Colonic mucosa (tissue), 4 donors: ENCODE results near the gene SUGCT. TPM values are rescaled to one million over a fixed set of nuclear protein-coding genes. Genes with fewer than 3 reads are reported as not detected.

Experiments
- DNase-seq: peaks from one replicate; pipeline ENCODE4 v3.0.0-alpha.2; 2020
- H3K27ac ChIP-seq: fragments of 200-600 bp; one replicate; pipeline ENCODE4 v1.8.0; 2021
- H3K27me3 ChIP-seq: fragments of 200-600 bp; one replicate; pipeline ENCODE4 v1.8.0; 2021
- H3K36me3 ChIP-seq: fragments of 200-600 bp; one replicate; pipeline ENCODE4 v1.8.0; 2021
- H3K4me1 ChIP-seq: fragments of 200-600 bp; one replicate; pipeline ENCODE4 v1.8.0; 2021; ENCODE audit warnings: mild to moderate bottlenecking
- H3K4me3 ChIP-seq: fragments of 200-600 bp; one replicate; pipeline ENCODE4 v1.8.0; 2021
- H3K9ac ChIP-seq, 2 donors: one replicate each; pipeline ENCODE4 v1.7.0; 2013; ENCODE audit warnings: control low read depth in 2 of 2, low read depth in 2 of 2, low read length in 2 of 2
- H3K9me3 ChIP-seq: fragments of 200-600 bp; one replicate; pipeline ENCODE4 v1.8.0; 2021
- CTCF ChIP-seq: fragments of 200-600 bp; IDR thresholded peaks from one replicate; pipeline ENCODE4 v1.8.0; 2022; ENCODE audit warnings: antibody characterized with exemption, mild to moderate bottlenecking
- intact Hi-C: fragments of 100-400 bp; cut with DNase I; formaldehyde crosslinking; loops from one replicate; pipeline ENCODE4 v1.14.1; 2022
- total RNA-seq, 2 donors: library from RNA; stranded (reverse); fragmentation: NEBNext Ultra II Directional in 1 of 2; extraction: Animal tissue kit (Norgen Biotek cat#: 25700) in 1 of 2; gene quantifications; one replicate each; pipeline ENCODE4 v1.2.1, GENCODE V29; 2021
- donor health status: healthy.
- donor health status: DM: no; HTN: no; CAD: no.
- donor health status: DM: no; HTN: no; CAD: no.

Gene SUGCT
- total RNA-seq, 2 donors from 2014 or later: 3.6 to 15.1 TPM

- Histone ChIP-seq H3K27ac (no peak overlapping the region), H3K4me3 (no peak overlapping the region), H3K36me3 (no peaks in the 10 kb centered on the region), H3K4me1 (no peaks in the 10 kb centered on the region), H3K9me3 (no peaks in the 10 kb centered on the region), H3K9ac (no peak overlapping the region), H3K27me3 (no peaks in the 10 kb centered on the region)
- DNase-seq: no peak
- TF ChIP-seq CTCF: no peak
- intact Hi-C loops: no loop called here
Measured at GRCh38 chr7:40828686-40829600, 694.1 kb downstream of the SUGCT start.

DNA sequence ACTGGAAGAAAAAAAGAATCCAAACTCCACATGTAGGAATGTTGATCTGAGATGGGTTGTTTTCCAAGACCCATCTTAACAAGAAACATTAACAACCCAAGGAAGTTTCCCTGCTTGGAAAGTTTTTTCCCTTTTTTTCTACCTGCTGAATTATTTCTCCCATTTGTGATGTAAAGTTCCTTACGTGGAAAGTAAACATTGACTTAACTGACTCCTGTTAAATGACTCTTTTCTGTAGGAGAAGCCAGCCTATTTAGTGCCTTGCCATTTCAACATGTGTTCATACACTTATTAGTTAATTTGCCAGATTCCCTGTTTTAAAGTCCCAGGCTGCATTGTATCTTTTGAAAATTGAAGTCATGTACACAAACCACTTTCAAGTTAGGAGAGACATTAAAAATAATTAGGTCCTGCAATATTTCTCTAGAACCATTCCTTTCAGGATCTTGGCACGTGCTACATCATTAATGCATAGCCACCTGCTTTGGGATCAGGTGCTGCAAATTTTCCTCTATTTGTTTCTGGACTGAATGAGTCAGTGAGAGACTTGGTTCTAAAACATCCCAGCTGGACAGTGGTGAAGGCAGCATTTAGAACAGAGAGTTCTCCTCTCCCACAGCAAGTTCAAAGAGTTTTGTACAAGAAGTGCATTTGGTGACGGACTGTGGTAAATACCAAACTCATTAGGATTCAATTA is 698.5 kb downstream of the SUGCT start:
- H3K9me3 ChIP-seq: no peaks in the 10 kb centered on the region
- H3K9ac ChIP-seq: no peak overlapping the region
- no peak overlapping the region for H3K27ac ChIP-seq
- no peak for DNase-seq
- no peaks in the 10 kb centered on the region for H3K27me3 ChIP-seq
- H3K4me3 ChIP-seq: no peak overlapping the region
- intact Hi-C loops: no loop called here
- no peak for TF ChIP-seq CTCF
- H3K36me3 ChIP-seq: no peaks in the 10 kb centered on the region
- H3K4me1 ChIP-seq: no peaks in the 10 kb centered on the region

DNA sequence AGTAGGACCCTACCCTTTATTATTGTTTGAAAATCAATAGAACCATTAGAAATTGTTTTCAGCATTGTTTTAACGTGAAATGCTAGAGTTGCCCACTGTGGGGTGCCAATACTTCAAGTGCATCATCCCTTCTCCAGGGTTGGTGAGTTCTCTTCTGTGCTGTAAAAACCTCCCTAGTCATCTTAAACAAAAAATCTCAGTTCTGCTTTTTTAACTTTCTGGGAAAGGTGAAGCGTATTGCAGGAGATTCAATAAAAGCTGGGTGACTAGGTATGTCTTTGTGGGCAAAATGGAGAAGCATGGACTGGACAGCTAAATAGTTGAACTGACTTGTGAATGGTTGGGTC is 699.1 kb downstream of the SUGCT start:
- Histone ChIP-seq H3K9ac (no peak overlapping the region), H3K4me3 (no peak overlapping the region), H3K9me3 (no peaks in the 10 kb centered on the region), H3K27me3 (no peaks in the 10 kb centered on the region), H3K36me3 (no peaks in the 10 kb centered on the region), H3K4me1 (no peaks in the 10 kb centered on the region), H3K27ac (no peak overlapping the region)
- no peak for TF ChIP-seq CTCF
- intact Hi-C loops: no loop called here
- no peak for DNase-seq

- H3K9me3 ChIP-seq: no peaks in the 10 kb centered on the region
- intact Hi-C loops: no loop called here
- no peak overlapping the region for H3K27ac ChIP-seq
- no peaks in the 10 kb centered on the region for H3K4me1 ChIP-seq
- no peaks in the 10 kb centered on the region for H3K36me3 ChIP-seq
- H3K9ac ChIP-seq: no peak overlapping the region
- no peak for TF ChIP-seq CTCF
- DNase-seq: no peak
- no peaks in the 10 kb centered on the region for H3K27me3 ChIP-seq
- H3K4me3 ChIP-seq: no peak overlapping the region
Measured at GRCh38 chr7:40836218-40836617, 701.4 kb downstream of the SUGCT start.

- H3K36me3 ChIP-seq: no peaks in the 10 kb centered on the region
- intact Hi-C loops: no loop called here
- no peak for TF ChIP-seq CTCF
- H3K9ac ChIP-seq: no peak overlapping the region
- H3K27ac ChIP-seq: no peak overlapping the region
- H3K4me3 ChIP-seq: no peak overlapping the region
- H3K9me3 ChIP-seq: no peaks in the 10 kb centered on the region
- H3K4me1 ChIP-seq: no peaks in the 10 kb centered on the region
- H3K27me3 ChIP-seq: no peaks in the 10 kb centered on the region
- no peak for DNase-seq
Measured at GRCh38 chr7:40839881-40840280, 705.1 kb downstream of the SUGCT start.
